ENCODE data around the gene GPR39.
A peak's percentile ranks its signal among the peaks of the same experiment; 100 is the strongest.

GPR39 gene

DNA sequence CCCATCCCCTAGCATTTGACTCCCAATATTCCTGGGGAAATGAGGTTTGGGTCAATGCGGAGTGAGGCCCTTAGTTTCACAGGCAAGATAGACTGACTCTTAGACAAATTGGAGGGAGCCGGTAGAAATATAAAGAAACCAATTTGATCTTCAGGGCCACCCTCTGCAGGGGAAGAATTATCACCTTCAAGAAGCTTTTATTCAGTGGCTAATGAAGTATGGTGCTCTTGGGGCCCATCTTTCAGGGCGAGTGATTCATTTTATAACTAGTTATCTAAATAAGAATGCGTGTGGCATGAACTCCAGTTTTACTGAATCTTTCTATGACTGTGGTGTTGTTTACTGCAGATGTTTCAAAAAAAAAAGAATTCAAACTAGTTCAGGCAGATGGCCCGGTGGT lies 165.0 kb downstream of the GPR39 start:
- Histone ChIP-seq H3K36me3 (replicated peaks; ENCODE audit: insufficient read depth, low read length) (no peaks in the 10 kb centered on the region), H3K27me3 (replicated peaks; ENCODE audit: insufficient read depth, low read length) (no peaks in the 10 kb centered on the region), H3K79me2 (ENCODE audit: low read length) (no peaks in the 10 kb centered on the region), H3F3A (ENCODE audit: insufficient read depth, low read length) (no peaks in the 10 kb centered on the region), H3K4me3 (ENCODE audit: low read length) (no peak overlapping the region), H3K9me2 (replicated peaks; ENCODE audit: insufficient read depth, low read length) (no peaks in the 10 kb centered on the region), H4K20me1 (ENCODE audit: insufficient read depth, low read length) (no peaks in the 10 kb centered on the region), H2AFZ (ENCODE audit: low read length) (peak overlapping the region; percentile 29), H3K27ac (ENCODE audit: low read length) (peak overlapping the region; percentile 70; the same call in 1 of the 2 replicates), H3K4me1 (ENCODE audit: low read length) (peaks cover 9% of the 10 kb centered on the region; the same call in 1 of the 2 replicates), H3K4me2 (ENCODE audit: low read depth, low read length) (peak overlapping the region; percentile 20; the same call in 1 of the 2 replicates), H3K9me3 (replicated peaks; ENCODE audit: insufficient read depth, low read length) (no peaks in the 10 kb centered on the region), H3K9ac (ENCODE audit: low read length) (no peak overlapping the region)
- DNase-seq: no peak
- no peak for TF ChIP-seq EZH2 (optimal IDR thresholded peaks at IDR 0.05; ENCODE audit: low read depth, low read length)
- no peak for TF ChIP-seq EZH2phosphoT487 (IDR thresholded peaks at IDR 0.05; ENCODE audit: low read length)
- TF ChIP-seq CTCF (IDR thresholded peaks at IDR 0.05; ENCODE audit: low read length): no peak

DNA sequence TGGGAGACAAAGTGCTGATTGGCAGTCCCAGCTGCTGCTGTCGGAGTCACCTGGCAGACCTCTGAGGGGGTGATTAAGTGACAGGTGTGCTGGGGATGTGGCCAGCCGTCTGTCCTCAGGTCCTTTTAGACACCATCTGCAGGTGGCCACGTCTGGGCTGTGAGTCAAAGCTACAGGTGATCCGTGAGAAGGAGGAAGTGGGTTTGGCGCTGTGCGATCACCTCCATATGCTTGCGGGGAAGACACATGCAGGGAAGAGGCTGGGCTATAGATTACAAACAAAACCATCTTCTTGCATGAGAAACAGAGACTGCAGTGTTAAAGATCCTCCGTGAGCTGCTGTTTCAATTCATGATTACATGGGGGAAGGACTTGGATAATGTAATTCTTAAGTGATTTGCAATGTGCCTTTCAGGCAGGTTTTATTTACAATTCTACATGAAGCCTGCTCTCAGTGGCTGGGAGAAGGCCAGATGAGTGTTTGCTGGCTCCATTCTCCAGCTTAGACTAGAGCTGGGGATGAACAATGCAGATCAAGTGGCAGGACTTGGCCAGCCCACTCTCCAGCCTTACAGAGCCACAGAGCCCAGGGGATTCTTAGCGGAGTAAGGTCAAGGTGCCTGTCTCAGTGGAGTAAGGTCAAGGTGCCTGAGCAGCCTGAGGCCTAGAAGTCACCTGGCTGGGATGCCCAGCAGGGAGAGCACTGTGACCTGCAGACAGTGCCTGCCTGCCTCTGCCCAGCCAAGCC lies 165.6 kb downstream of the GPR39 start:
- peak; percentile 84 for DNase-seq
- H2AFZ ChIP-seq (ENCODE audit: low read length): peak overlapping the region; percentile 29
- H3F3A ChIP-seq (ENCODE audit: insufficient read depth, low read length): no peaks in the 10 kb centered on the region
- no peaks in the 10 kb centered on the region for H3K27me3 ChIP-seq (replicated peaks; ENCODE audit: insufficient read depth, low read length)
- H4K20me1 ChIP-seq (ENCODE audit: insufficient read depth, low read length): no peaks in the 10 kb centered on the region
- H3K4me2 ChIP-seq (ENCODE audit: low read depth, low read length): peak overlapping the region; percentile 20; the same call in 1 of the 2 replicates
- peaks cover 9% of the 10 kb centered on the region; the same call in 1 of the 2 replicates for H3K4me1 ChIP-seq (ENCODE audit: low read length)
- no peak overlapping the region for H3K4me3 ChIP-seq (ENCODE audit: low read length)
- no peaks in the 10 kb centered on the region for H3K79me2 ChIP-seq (ENCODE audit: low read length)
- no peak for TF ChIP-seq EZH2phosphoT487 (IDR thresholded peaks at IDR 0.05; ENCODE audit: low read length)
- TF ChIP-seq CTCF (IDR thresholded peaks at IDR 0.05; ENCODE audit: low read length): no peak
- TF ChIP-seq EZH2 (optimal IDR thresholded peaks at IDR 0.05; ENCODE audit: low read depth, low read length): no peak
- H3K36me3 ChIP-seq (replicated peaks; ENCODE audit: insufficient read depth, low read length): no peaks in the 10 kb centered on the region
- no peaks in the 10 kb centered on the region for H3K9me2 ChIP-seq (replicated peaks; ENCODE audit: insufficient read depth, low read length)
- H3K9ac ChIP-seq (ENCODE audit: low read length): no peak overlapping the region
- peak overlapping the region; percentile 70 for H3K27ac ChIP-seq (ENCODE audit: low read length)
- H3K9me3 ChIP-seq (replicated peaks; ENCODE audit: insufficient read depth, low read length): no peaks in the 10 kb centered on the region

- Histone ChIP-seq H3K9ac (ENCODE audit: low read length) (no peak overlapping the region), H3K9me2 (replicated peaks; ENCODE audit: insufficient read depth, low read length) (no peaks in the 10 kb centered on the region), H3K27ac (ENCODE audit: low read length) (no peak overlapping the region), H3K4me2 (ENCODE audit: low read depth, low read length) (no peak overlapping the region), H3K27me3 (replicated peaks; ENCODE audit: insufficient read depth, low read length) (no peaks in the 10 kb centered on the region), H3K36me3 (replicated peaks; ENCODE audit: insufficient read depth, low read length) (no peaks in the 10 kb centered on the region), H3K4me1 (ENCODE audit: low read length) (peaks cover 9% of the 10 kb centered on the region; the same call in 1 of the 2 replicates), H3K79me2 (ENCODE audit: low read length) (no peaks in the 10 kb centered on the region), H4K20me1 (ENCODE audit: insufficient read depth, low read length) (no peaks in the 10 kb centered on the region), H2AFZ (ENCODE audit: low read length) (no peak overlapping the region), H3K9me3 (replicated peaks; ENCODE audit: insufficient read depth, low read length) (no peaks in the 10 kb centered on the region), H3F3A (ENCODE audit: insufficient read depth, low read length) (no peaks in the 10 kb centered on the region), H3K4me3 (ENCODE audit: low read length) (no peak overlapping the region)
- no peak for TF ChIP-seq CTCF (IDR thresholded peaks at IDR 0.05; ENCODE audit: low read length)
- TF ChIP-seq EZH2phosphoT487 (IDR thresholded peaks at IDR 0.05; ENCODE audit: low read length): no peak
- no peak for TF ChIP-seq EZH2 (optimal IDR thresholded peaks at IDR 0.05; ENCODE audit: low read depth, low read length)
- no peak for DNase-seq
These were observed 167.2 kb downstream of the GPR39 start for GRCh38 chr2:132583666-132584360.
